IMR-90 (cell line): ENCODE measurements around the gene SLC4A9. TPM values are rescaled to one million over a fixed set of nuclear protein-coding genes. Genes with fewer than 3 reads are reported as not detected.

Source experiments
- ATAC-seq: fragments of 200-7000 bp; cut with Tn5 transposase; 2 replicates; pipeline ENCODE4 v1.9.1; 2020; ENCODE audit warnings: low read depth, mild to moderate bottlenecking, moderate library complexity
- BruUV-seq: library from RNA; stranded (reverse); fragments of 400-500 nt; replicated peaks from 2 replicates; lab custom pipeline; 2021; lab: Mats Ljungman, UMichigan
- CTCF ChIA-PET: fragments of 300-600 bp; formaldehyde crosslinking; extraction: SDS; loops from one replicate; lab custom pipeline; 2021; ENCODE audit warnings: antibody characterized with exemption; lab: Yijun Ruan, JAX
- POLR2A ChIA-PET: fragments of 300-600 bp; sonication (Branson Sonifier 250); formaldehyde crosslinking; loops from one replicate; lab custom pipeline; 2022; ENCODE audit warnings: antibody characterized with exemption; ENCODE audit not compliant: unreplicated experiment; lab: Charles Lee
- DNase-seq: peaks from one replicate; pipeline ENCODE4 v3.0.0; 2013
- H2AFZ ChIP-seq: replicated peaks from 2 replicates; pipeline ENCODE3; 2013; ENCODE audit warnings: low read length, mild to moderate bottlenecking; ENCODE audit not compliant: poor library complexity
- H2AK5ac ChIP-seq: 2 replicates; pipeline ENCODE4 v1.6.1; 2013; ENCODE audit warnings: low read depth, low read length, inconsistent platforms
- H2AK9ac ChIP-seq: replicated peaks from 2 replicates; pipeline ENCODE3; 2013; ENCODE audit warnings: mild to moderate bottlenecking, low read depth, low read length, moderate library complexity; ENCODE audit not compliant: poor library complexity
- H2BK120ac ChIP-seq: 2 replicates; pipeline ENCODE4 v1.6.1; 2013; ENCODE audit warnings: low read depth, low read length, inconsistent platforms
- H2BK15ac ChIP-seq: 3 replicates; pipeline ENCODE4 v1.6.1; 2013; ENCODE audit warnings: low read depth, low read length, inconsistent platforms
- H2BK20ac ChIP-seq: 2 replicates; pipeline ENCODE4 v1.6.1; 2013; ENCODE audit warnings: low read depth, mild to moderate bottlenecking, inconsistent platforms, low read length, moderate library complexity
- H2BK5ac ChIP-seq: 2 replicates; pipeline ENCODE4 v1.6.1; 2013; ENCODE audit warnings: mild to moderate bottlenecking, low read depth, low read length, inconsistent platforms; ENCODE audit not compliant: poor library complexity, severe bottlenecking
- H3K14ac ChIP-seq: replicated peaks from 2 replicates; pipeline ENCODE4 v1.6.1; 2013; ENCODE audit warnings: low read depth, low read length, inconsistent platforms
- H3K18ac ChIP-seq: 2 replicates; pipeline ENCODE4 v1.6.1; 2013; ENCODE audit warnings: low read depth, low read length, control low read depth
- H3K23ac ChIP-seq: 2 replicates; pipeline ENCODE4 v1.6.1; 2013; ENCODE audit warnings: low read depth, low read length, inconsistent platforms
- H3K27ac ChIP-seq: 2 replicates; pipeline ENCODE4 v1.5.1; 2013; ENCODE audit warnings: mild to moderate bottlenecking, control low read depth, low read length; ENCODE audit not compliant: insufficient read depth
- H3K27me3 ChIP-seq: 2 replicates; pipeline ENCODE4 v1.6.1; 2013; ENCODE audit warnings: low read length; ENCODE audit not compliant: control insufficient read depth, insufficient read depth
- H3K36me3 ChIP-seq: 2 replicates; pipeline ENCODE4 v1.6.1; 2013; ENCODE audit warnings: low read length, mixed read lengths; ENCODE audit not compliant: control insufficient read depth, insufficient read depth
- H3K4ac ChIP-seq: 2 replicates; pipeline ENCODE4 v1.6.1; 2013; ENCODE audit warnings: low read depth, low read length, inconsistent platforms
- H3K4me1 ChIP-seq: 2 replicates; pipeline ENCODE4 v1.6.1; 2013; ENCODE audit warnings: low read length, mixed read lengths; ENCODE audit not compliant: control insufficient read depth, insufficient read depth
- H3K4me2 ChIP-seq: 2 replicates; pipeline ENCODE4 v1.6.1; 2013; ENCODE audit warnings: low read depth, mild to moderate bottlenecking, control low read depth, low read length, moderate library complexity
- H3K4me3 ChIP-seq: 2 replicates; pipeline ENCODE4 v1.5.1; 2013; ENCODE audit warnings: low read depth, mild to moderate bottlenecking, control low read depth, low read length, moderate library complexity; ENCODE audit not compliant: insufficient read depth
- H3K56ac ChIP-seq: 2 replicates; pipeline ENCODE4 v1.6.1; 2013; ENCODE audit warnings: low read length, inconsistent platforms; ENCODE audit not compliant: insufficient read depth; ENCODE audit errors: extremely low read depth
- H3K79me1 ChIP-seq, 2 experiments: 2 replicates each; pipeline ENCODE4 v1.6.1; 2013; ENCODE audit warnings: low read length in 2 of 2, inconsistent platforms in 1 of 2, low read depth in 1 of 2
- H3K9ac ChIP-seq: 2 replicates; pipeline ENCODE4 v1.6.1; 2013; ENCODE audit warnings: low read depth, low read length, control low read depth
- H3K9me1 ChIP-seq: 2 replicates; pipeline ENCODE4 v1.6.1; 2013; ENCODE audit warnings: low read length, inconsistent platforms; ENCODE audit not compliant: insufficient read depth
- H3K9me3 ChIP-seq: 2 replicates; pipeline ENCODE4 v1.6.1; 2013; ENCODE audit warnings: low read length; ENCODE audit not compliant: control insufficient read depth, insufficient read depth
- H4K20me1 ChIP-seq: 2 replicates; pipeline ENCODE4 v1.6.1; 2013; ENCODE audit warnings: low read length, inconsistent platforms; ENCODE audit not compliant: insufficient read depth
- H4K5ac ChIP-seq: 2 replicates; pipeline ENCODE4 v1.6.1; 2013; ENCODE audit warnings: mild to moderate bottlenecking, low read depth, low read length, control low read depth
- H4K8ac ChIP-seq, 2 experiments: 2 replicates each; pipeline ENCODE4 v1.6.1; 2013; ENCODE audit warnings: low read depth in 2 of 2, low read length in 2 of 2, control low read depth in 1 of 2, inconsistent platforms in 1 of 2
- H4K91ac ChIP-seq: 2 replicates; pipeline ENCODE4 v1.6.1; 2013; ENCODE audit warnings: low read depth, low read length, inconsistent platforms; ENCODE audit not compliant: insufficient read depth
- BHLHE40 ChIP-seq: fragments of 150-350 bp; IDR thresholded peaks from 2 replicates; pipeline ENCODE4 v1.6.1; 2016; ENCODE audit warnings: mild to moderate bottlenecking, low read depth, low read length
- CEBPB ChIP-seq: IDR thresholded peaks from 2 replicates; pipeline ENCODE4 v1.6.1; 2012; ENCODE audit warnings: low read depth, low read length, improper control_type of control experiment
- CHD1 ChIP-seq: IDR thresholded peaks from 2 replicates; pipeline ENCODE4 v1.6.1; 2012; ENCODE audit warnings: low read depth, low read length, improper control_type of control experiment
- CTCF ChIP-seq: conservative IDR thresholded peaks from 2 replicates; pipeline ENCODE4 v1.5.1; 2012; ENCODE audit warnings: mild to moderate bottlenecking, low read depth, low read length, improper control_type of control experiment
- FOS ChIP-seq: fragments of 150-350 bp; IDR thresholded peaks from 2 replicates; pipeline ENCODE4 v1.6.1; 2016; ENCODE audit warnings: low read depth, low read length
- MAZ ChIP-seq: IDR thresholded peaks from 2 replicates; pipeline ENCODE4 v1.6.1; 2012; ENCODE audit warnings: low read depth, mild to moderate bottlenecking, low read length, improper control_type of control experiment, moderate library complexity, borderline replicate concordance
- MXI1 ChIP-seq: IDR thresholded peaks from 2 replicates; pipeline ENCODE4 v1.6.1; 2012; ENCODE audit warnings: low read depth, mild to moderate bottlenecking, low read length, moderate library complexity, borderline replicate concordance
- NFE2L2 ChIP-seq: fragments of 150-350 bp; IDR thresholded peaks from 2 replicates; pipeline ENCODE4 v1.6.1; 2016; ENCODE audit warnings: low read depth, mild to moderate bottlenecking, low read length
- POLR2A ChIP-seq: IDR thresholded peaks from 2 replicates; pipeline ENCODE4 v1.6.1; 2012; ENCODE audit warnings: mild to moderate bottlenecking, low read depth, low read length
- RAD21 ChIP-seq: IDR thresholded peaks from 2 replicates; pipeline ENCODE4 v1.6.1; 2012; ENCODE audit warnings: low read length, improper control_type of control experiment
- SMC3 ChIP-seq: fragments of 150-350 bp; IDR thresholded peaks from 2 replicates; pipeline ENCODE4 v1.6.1; 2016; ENCODE audit warnings: low read depth, mild to moderate bottlenecking, antibody characterized with exemption, low read length, moderate library complexity
- USF2 ChIP-seq: fragments of 150-350 bp; IDR thresholded peaks from 2 replicates; pipeline ENCODE4 v1.6.1; 2017; ENCODE audit warnings: mild to moderate bottlenecking, antibody characterized with exemption, low read length, low read depth
- WGBS, 2 experiments: methylation state at CpG; one replicate each; pipeline versions ENCODE4 v1.1.5 to v1.1.7; 2013; ENCODE audit warnings: missing lambda C conversion rate in 2 of 2; ENCODE audit not compliant: insufficient read length in 1 of 2; ENCODE audit errors: extremely low coverage in 2 of 2; 5-methylcytosine and 5-hydroxymethylcytosine counted together
- dilution Hi-C: fragments of 300-500 bp; cut with HindIII; formaldehyde crosslinking; loops from one replicate; pipeline ENCODE4 v1.14.3; 2018; ENCODE audit warnings: low sequenced_read_pairs; ENCODE audit not compliant: unreplicated experiment
- in situ Hi-C: fragments of 300-500 bp; cut with MboI; formaldehyde crosslinking; loops from 3 replicates; pipeline ENCODE4 v1.14.3; 2019; ENCODE audit warnings: low sequenced_read_pairs, inconsistent platforms, mixed read lengths
- intact Hi-C: fragments of 100-400 bp; cut with micrococcal nuclease; formaldehyde crosslinking; loops from 2 replicates; pipeline ENCODE4 v1.10.0; 2022
- polyA plus RNA-seq, 3 experiments: library from polyadenylated mRNA; depleted of rRNA; stranded (reverse); fragments of >200 nt; gene quantifications; 2 replicates each; pipeline ENCODE4 v1.2.3, GENCODE V29; 2012; ENCODE audit warnings: low replicate concordance in 1 of 3
- total RNA-seq: library from RNA; depleted of rRNA; stranded (reverse); fragments of >200 nt; gene quantifications from 2 replicates; pipeline ENCODE4 v1.2.3, GENCODE V29; 2012

SLC4A9 gene
- total and polyA plus RNA-seq, 2 of the 4 experiments (the other 2 are of a cell fraction) = not detected

GRCh38 chr5:140322751-140323731 is 37.0 kb upstream of the SLC4A9 start:
- 17% methylated on average over 2 of the region's 9 CpGs; no CpG with 5 or more reads in 1 of the 2 experiments for WGBS, 2 experiments
- Histone ChIP-seq H2AK9ac (peak overlapping the region; percentile 78), H4K91ac (peak overlapping the region; percentile 94), H3K79me1 (0 out of 4 replicates have a peak, but pooled peaks cover 0 to 5% of the 10 kb centered on the region in 2 experiments), H3K27me3 (no peaks in the 10 kb centered on the region), H2AFZ (peak overlapping the region; percentile 74), H2BK5ac (peak overlapping the region; percentile 90), H4K8ac (peak overlapping the region; percentile 85), H3K27ac (peak overlapping the region; percentile 83), H3K18ac (peak overlapping the region; percentile 66), H4K5ac (peak overlapping the region; percentile 32), H3K4ac (peak overlapping the region; percentile 92), H3K4me1 (peaks cover 25% of the 10 kb centered on the region), H2BK20ac (peak overlapping the region; percentile 89), H3K14ac (peak overlapping the region; percentile 85), H3K56ac (peak overlapping the region; percentile 65), H3K36me3 (no peaks in the 10 kb centered on the region), H2BK120ac (peak overlapping the region; percentile 94), H3K9me1 (peaks cover 23% of the 10 kb centered on the region), H3K4me3 (no peak overlapping the region), H3K23ac (peak overlapping the region; percentile 80), H4K20me1 (no peaks in the 10 kb centered on the region), H3K9me3 (no peaks in the 10 kb centered on the region), H3K9ac (peak overlapping the region; percentile 16; the same call in 1 of the 2 replicates), H3K4me2 (peak overlapping the region; percentile 68), H2AK5ac (peak overlapping the region; percentile 97), H2BK15ac (peak overlapping the region; percentile 53; the same call in 2 of the 3 replicates)
- TF ChIP-seq CEBPB (peak; percentile 47; the same call in 1 of the 2 replicates), MAZ (peak; percentile 94), USF2 (no peak), SMC3 (no peak; the same call in 1 of the 2 replicates), POLR2A (peak; percentile 38), BHLHE40 (peak; percentile 53; the same call in 1 of the 2 replicates), CTCF (no peak), MXI1 (peak; percentile 16; the same call in 1 of the 2 replicates), RAD21 (0 out of 2 replicates have a peak, but pooled peaks have one; percentile 27), CHD1 (no peak), FOS (peak; percentile 78), NFE2L2 (0 out of 2 replicates have a peak, but pooled peaks have one; percentile 45)
- CTCF ChIA-PET = interaction anchor here (0.7 to 1.1 kb wide), 3 partner anchors 22 to 40 kb away, joined by 3 to 5 read pairs (median 4); partner anchors contain the start of gene HBEGF
- intact Hi-C loops = no loop called here
- BruUV-seq = no TSS peak
- in situ Hi-C loops = no loop called here
- DNase-seq (peak; percentile 98), ATAC-seq (peak; percentile 76)
- dilution Hi-C loops = no loop called here
- POLR2A ChIA-PET = interaction anchor here (0.6 to 1.0 kb wide), 3 partner anchors 15 to 347 kb away, joined by 3 to 9 read pairs (median 5); partner anchors contain the start of gene PFDN1
